Stimulated activated CD4-positive, alpha-beta T cell treated with anti-CD3 and anti-CD28 coated beads, TNF-alpha, amount 100 ng/mL, for 1 hour (primary cell): Measurements from ENCODE around the gene STAG1.
"Not testable (repeated sequence)": the region's sequence is repeated elsewhere in the genome, so short reads cannot be mapped to it uniquely, and the experiment has no call there.

Source experiments
- DNase-seq, 3 donors: peaks; one replicate each; pipeline ENCODE4 v3.0.0-alpha.2; 2020; ENCODE audit warnings: low read depth in 3 of 3, low spot score in 1 of 3

STAG1 gene

GRCh38 chr3:136427236-136427635, 324.9 kb downstream of the STAG1 start:
- no peak for DNase-seq

GRCh38 chr3:136414476-136414875, 337.7 kb downstream of the STAG1 start:
- no peak for DNase-seq

GRCh38 chr3:136412307-136412706, 339.9 kb downstream of the STAG1 start:
- DNase-seq, result no peak

GRCh38 chr3:136409549-136409948, 342.6 kb downstream of the STAG1 start:
- DNase-seq, result no peak

- DNase-seq, result no peak
These were observed 348.1 kb downstream of the STAG1 start for GRCh38 chr3:136404056-136404455.

- no peak for DNase-seq
These were observed 355.3 kb downstream of the STAG1 start for GRCh38 chr3:136396916-136397315.

GRCh38 chr3:136390574-136390973, 361.6 kb downstream of the STAG1 start:
- no peak for DNase-seq

- no peak for DNase-seq
These were observed 365.1 kb downstream of the STAG1 start for GRCh38 chr3:136387031-136387430.

GRCh38 chr3:136385457-136385856, 366.7 kb downstream of the STAG1 start:
- no peak for DNase-seq

- no peak for DNase-seq
These were observed 371.1 kb downstream of the STAG1 start for GRCh38 chr3:136381051-136381450.

- DNase-seq, result no peak
These were observed 371.6 kb downstream of the STAG1 start for GRCh38 chr3:136380530-136380929.

GRCh38 chr3:136378011-136378410, 374.2 kb downstream of the STAG1 start:
- no peak for DNase-seq

GRCh38 chr3:136377508-136377907, 374.7 kb downstream of the STAG1 start:
- no peak for DNase-seq

GRCh38 chr3:136375800-136376199, 376.4 kb downstream of the STAG1 start:
- not testable (repeated sequence) for DNase-seq

GRCh38 chr3:136366289-136366688, 385.9 kb downstream of the STAG1 start:
- DNase-seq, result no peak

- DNase-seq, result no peak
These were observed 398.7 kb downstream of the STAG1 start for GRCh38 chr3:136353461-136353860.

GRCh38 chr3:136351905-136352304, 400.3 kb downstream of the STAG1 start:
- no peak for DNase-seq

GRCh38 chr3:136351351-136351750, 400.8 kb downstream of the STAG1 start:
- no peak for DNase-seq

GRCh38 chr3:136350557-136350956, 401.6 kb downstream of the STAG1 start:
- DNase-seq, result no peak

- DNase-seq, result no peak
These were observed 402.0 kb downstream of the STAG1 start for GRCh38 chr3:136350132-136350531.

- no peak for DNase-seq
These were observed 405.7 kb downstream of the STAG1 start for GRCh38 chr3:136346486-136346885.

GRCh38 chr3:136343873-136344555, 408.2 kb downstream of the STAG1 start:
- no peak for DNase-seq

GRCh38 chr3:136343446-136343845, 408.7 kb downstream of the STAG1 start:
- DNase-seq, result no peak
